ENCODE data around the gene EML1.

Gene EML1

DNA sequence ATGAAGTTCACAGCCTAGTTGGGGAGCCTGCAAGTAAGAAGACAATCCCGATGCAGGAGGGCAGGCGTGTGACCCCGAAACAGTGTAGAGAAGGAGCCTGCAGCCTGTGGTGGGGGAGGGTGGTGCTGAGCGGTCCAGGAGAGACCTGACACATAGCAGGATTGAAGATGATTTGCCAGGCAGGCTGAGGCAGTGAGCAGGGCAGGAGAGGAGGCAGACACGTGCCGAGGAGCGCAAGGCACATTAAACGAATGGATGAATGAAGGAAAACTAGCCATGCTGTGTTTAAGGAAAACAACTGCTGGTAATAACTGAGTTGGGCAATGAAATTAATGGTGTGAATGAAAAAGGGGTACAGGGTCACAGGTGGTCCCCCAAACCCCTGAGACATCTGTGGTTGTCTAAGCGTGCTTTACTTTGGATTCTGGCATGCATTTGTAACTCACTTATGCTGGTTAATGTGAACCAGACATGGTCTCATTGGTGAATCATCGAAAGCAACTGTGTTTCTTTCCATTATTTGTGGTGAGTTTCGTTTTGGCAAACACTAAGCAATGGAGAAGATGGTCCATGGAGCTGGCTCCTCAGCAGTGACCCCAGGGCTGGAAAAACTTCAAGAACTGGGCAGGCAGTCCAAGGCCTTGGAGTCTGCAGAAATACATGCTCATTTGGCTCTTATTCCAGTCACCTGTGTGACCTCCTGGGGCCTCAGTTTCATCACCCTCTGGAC, 175.1 kb downstream of the EML1 start:
- peak; percentile 22 for DNase-seq (ENCODE audit: low read depth)
- TF ChIP-seq, protein P1, sequence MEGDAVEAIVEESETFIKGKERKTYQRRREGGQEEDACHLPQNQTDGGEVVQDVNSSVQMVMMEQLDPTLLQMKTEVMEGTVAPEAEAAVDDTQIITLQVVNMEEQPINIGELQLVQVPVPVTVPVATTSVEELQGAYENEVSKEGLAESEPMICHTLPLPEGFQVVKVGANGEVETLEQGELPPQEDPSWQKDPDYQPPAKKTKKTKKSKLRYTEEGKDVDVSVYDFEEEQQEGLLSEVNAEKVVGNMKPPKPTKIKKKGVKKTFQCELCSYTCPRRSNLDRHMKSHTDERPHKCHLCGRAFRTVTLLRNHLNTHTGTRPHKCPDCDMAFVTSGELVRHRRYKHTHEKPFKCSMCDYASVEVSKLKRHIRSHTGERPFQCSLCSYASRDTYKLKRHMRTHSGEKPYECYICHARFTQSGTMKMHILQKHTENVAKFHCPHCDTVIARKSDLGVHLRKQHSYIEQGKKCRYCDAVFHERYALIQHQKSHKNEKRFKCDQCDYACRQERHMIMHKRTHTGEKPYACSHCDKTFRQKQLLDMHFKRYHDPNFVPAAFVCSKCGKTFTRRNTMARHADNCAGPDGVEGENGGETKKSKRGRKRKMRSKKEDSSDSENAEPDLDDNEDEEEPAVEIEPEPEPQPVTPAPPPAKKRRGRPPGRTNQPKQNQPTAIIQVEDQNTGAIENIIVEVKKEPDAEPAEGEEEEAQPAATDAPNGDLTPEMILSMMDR (IDR thresholded peaks at IDR 0.05; ENCODE audit: insufficient read depth, low read depth, low read length, missing control alignments), result no peak
- no peak overlapping the region for H3K4me3 ChIP-seq (ENCODE audit: low read length)

DNA sequence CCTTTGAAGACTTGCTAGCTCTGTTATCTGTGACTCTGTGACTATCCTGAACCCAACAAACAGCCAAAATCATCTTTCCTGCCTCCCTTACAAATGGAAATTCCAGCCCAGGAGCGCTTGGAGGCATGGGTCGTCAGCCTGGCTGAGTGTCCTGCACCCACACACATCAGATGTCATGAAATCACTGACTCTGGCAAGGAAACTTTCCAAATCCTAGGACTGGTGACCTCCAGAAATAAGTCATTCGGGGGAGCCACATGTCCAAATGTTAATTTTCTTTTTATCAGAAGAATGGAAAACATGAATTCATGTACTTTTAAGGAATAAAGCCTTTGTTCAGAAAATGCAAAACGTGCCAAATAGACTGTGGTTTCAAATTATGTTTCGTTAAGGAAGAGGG, 175.7 kb downstream of the EML1 start:
- DNase-seq (ENCODE audit: low read depth), result no peak
- TF ChIP-seq, protein P1 (IDR thresholded peaks at IDR 0.05; ENCODE audit: insufficient read depth, low read depth, low read length, missing control alignments), result no peak
- H3K4me3 ChIP-seq (ENCODE audit: low read length), result no peak overlapping the region

DNA sequence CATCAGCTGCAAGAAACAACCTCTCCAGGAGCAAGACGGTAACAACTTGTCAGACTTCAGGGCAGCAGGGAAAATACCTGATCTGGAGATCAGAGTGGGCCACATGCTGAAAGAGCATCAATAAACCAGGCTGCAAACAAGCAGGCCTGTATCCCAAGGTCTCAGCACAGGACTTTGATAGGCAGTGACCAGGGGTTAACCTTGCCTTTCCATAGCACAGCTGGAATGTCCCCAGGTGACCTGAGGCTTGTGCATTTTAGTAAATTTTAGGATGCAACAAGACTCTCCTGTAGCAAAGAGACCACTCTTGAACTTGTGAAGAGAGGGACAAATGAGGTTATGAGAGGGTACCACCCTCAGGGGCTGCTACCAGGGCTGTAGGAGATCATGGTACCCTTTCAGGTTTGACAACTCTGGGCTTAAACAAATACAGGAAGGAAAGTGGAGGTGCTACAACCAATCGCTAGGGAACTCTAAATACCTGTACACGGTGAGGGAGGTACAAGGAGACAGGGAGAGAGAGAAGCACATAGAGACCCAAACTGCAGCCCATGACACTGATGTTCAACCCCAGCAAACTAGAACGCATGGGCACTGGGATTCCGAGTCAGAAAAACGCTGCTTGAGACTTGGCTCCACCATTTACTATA, 176.6 kb downstream of the EML1 start:
- TF ChIP-seq, protein P1 (IDR thresholded peaks at IDR 0.05; ENCODE audit: insufficient read depth, low read depth, low read length, missing control alignments), result no peak
- no peak overlapping the region for H3K4me3 ChIP-seq (ENCODE audit: low read length)
- no peak for DNase-seq (ENCODE audit: low read depth)

DNA sequence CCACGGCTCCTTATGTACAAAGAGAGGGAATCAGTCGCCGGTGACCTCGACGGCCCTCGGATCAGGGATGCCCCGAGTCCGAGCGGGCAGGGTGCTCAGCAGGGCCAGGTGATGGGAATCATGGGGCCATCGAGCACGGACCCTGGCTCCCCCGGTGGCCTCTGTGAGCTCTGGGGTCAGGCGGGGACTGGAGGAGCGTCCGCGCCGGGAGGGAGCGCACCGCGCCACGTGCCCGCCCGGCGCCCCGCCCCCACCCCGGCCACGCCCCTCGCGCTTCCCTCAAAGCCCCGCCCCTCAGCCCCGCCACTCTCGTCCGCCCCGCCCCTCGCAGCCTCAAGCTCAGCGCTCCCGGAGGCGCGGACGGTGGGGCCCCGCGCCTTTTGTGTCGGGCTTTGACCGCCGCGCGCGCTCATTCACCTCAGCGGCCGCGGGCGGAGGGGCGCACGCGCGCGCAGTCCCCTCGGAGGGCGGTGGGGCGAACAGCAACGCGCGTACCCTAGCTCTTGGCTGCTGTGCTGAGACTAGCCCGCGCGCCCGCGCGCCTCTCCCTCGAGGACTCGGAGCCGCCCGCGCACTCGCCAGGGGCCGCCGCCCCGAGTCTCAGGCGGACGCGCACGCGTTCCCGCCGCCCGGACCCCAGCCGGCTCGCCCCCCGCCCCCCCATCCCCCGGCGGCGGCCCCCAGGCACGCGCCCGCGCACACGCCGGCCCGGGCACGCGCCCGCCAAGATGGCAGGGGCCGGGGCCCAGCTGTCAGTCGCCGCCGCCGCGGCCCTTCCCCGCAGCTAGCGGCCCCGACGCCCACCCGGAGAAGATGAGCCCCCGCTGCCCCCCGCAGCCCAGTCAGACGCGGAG, 178.1 kb downstream of the EML1 start:
- peak overlapping the region; percentile 77 for H3K4me3 ChIP-seq (ENCODE audit: low read length)
- peak; percentile 82 for DNase-seq (ENCODE audit: low read depth)
- TF ChIP-seq, protein P1 (IDR thresholded peaks at IDR 0.05; ENCODE audit: insufficient read depth, low read depth, low read length, missing control alignments), result no peak

DNA sequence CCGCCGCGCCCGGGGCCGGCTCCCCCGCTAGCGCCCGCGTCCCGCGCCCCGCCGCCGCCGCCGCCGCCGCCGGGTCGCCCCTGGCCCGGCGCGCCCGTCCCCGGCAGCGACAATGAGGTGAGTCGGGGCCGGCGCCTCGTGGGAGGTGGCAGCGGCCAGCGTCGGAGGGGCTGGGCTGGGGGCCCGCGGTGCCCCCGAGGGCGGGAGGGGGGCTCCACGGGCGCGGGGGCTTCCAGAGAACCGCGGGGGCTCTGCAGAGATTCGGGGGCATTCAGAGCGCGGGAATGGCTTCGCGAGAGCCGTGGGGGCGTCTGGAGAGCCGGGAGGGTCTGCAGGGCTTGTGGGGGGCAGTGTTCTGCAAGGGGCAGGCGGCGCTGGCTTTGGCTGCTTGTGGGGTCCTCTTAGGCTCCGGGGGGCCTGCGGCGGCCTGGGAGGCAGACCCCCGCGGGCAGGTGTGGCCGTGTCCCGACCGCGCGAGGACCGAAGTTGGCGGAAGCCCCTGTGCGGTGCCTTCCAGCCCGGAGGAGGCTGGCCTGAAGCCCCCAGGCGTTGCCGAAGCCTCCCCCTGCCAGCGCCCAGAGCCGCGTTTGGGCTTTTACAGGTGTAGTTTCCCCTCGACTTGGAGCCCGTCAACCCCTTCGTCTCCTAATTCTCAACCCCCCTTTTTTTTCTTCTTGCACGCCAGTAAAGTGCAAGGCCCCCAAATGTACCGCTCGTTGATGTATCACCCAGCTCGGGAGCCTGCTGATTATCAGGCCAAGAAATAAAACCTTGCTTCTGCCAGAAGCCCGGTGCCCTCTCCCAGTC, 178.9 kb downstream of the EML1 start:
- TF ChIP-seq, protein P1 (IDR thresholded peaks at IDR 0.05; ENCODE audit: insufficient read depth, low read depth, low read length, missing control alignments), result no peak
- H3K4me3 ChIP-seq (ENCODE audit: low read length), result peak overlapping the region; percentile 77
- DNase-seq (ENCODE audit: low read depth), result no peak

DNA sequence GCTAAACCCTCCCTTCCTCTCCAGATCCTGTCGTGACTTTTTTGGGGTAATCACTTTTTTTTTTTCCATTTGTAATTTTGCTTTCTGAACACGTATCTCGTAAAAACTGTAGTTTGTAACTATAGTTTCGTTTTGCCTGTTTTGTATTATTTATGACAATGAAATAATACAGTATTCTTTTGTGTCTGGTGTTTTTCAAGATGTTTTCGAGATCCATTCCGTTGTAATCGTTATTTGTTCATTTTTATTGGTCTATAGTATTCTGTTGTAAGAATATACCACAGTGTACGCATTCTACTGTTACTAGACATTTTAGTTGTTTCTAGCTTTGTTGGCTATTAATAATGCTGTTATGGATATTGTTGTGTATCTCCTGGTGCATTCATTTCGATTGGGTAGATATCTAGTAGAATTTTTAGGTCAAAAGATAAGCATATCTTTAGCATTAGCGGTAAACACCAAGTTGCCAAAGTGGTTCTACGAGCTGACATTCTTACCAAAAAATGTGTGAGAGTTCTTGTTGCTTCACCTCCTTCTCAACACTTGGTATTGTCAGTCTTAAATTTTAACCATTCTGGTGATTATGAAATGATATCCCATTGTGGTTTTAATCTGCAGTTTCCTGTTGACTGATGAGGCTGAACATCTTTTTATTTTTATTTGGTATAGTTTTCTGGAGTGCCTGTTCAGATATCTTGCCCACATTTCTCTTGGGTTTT, 179.7 kb downstream of the EML1 start:
- TF ChIP-seq, protein P1 (IDR thresholded peaks at IDR 0.05; ENCODE audit: insufficient read depth, low read depth, low read length, missing control alignments), result no peak
- H3K4me3 ChIP-seq (ENCODE audit: low read length), result peak overlapping the region; percentile 77
- DNase-seq (ENCODE audit: low read depth), result peak; percentile 14
